Adrenal gland (tissue), 5 donors: ENCODE data around the gene FHAD1.

Source experiments
- POLR2A ChIP-seq, 2 donors: fragments of 450-650 bp; IDR thresholded peaks; one replicate each; pipeline ENCODE4 v1.6.1; 2017; ENCODE audit warnings: antibody characterized with exemption in 2 of 2, mild to moderate bottlenecking in 2 of 2, moderate library complexity in 1 of 2
- TF ChIP-seq, protein P1 (sequence below), 6 experiments: fragments of 450-650 bp in 4 of 6; fragments of 200-600 bp in 2 of 6; sonication (generic) in 1 of 6; IDR thresholded peaks; 1 replicate in 5 of 6; 2 replicates in 1 of 6; pipeline versions ENCODE4 v1.5.1 to v1.8.0; 2016 to 2021; ENCODE audit warnings: antibody characterized with exemption in 6 of 6, mild to moderate bottlenecking in 2 of 6, moderate library complexity in 1 of 6
- donor health status: DM: no; HTN: no; CAD: no.

DNA sequence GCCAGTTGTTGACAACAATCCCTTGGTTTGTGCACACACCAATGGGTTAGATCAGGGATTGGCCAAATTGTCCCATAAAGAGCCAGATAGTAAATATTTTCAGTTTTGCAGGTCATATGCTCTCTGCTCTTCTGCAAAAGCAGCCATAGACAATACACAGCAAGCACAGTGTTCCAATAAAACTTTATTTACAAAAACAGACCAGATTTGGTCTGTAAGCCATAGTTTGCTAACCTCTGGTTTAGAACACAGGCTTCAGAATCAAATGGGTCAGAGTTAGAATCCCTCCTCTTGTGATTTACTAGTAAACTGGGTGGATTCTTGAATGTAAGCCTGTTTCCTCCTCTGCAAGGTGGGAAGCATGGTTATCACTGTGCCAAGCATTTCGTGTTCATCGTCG, 97.4 kb downstream of the FHAD1 start:
- TF ChIP-seq, protein P1, sequence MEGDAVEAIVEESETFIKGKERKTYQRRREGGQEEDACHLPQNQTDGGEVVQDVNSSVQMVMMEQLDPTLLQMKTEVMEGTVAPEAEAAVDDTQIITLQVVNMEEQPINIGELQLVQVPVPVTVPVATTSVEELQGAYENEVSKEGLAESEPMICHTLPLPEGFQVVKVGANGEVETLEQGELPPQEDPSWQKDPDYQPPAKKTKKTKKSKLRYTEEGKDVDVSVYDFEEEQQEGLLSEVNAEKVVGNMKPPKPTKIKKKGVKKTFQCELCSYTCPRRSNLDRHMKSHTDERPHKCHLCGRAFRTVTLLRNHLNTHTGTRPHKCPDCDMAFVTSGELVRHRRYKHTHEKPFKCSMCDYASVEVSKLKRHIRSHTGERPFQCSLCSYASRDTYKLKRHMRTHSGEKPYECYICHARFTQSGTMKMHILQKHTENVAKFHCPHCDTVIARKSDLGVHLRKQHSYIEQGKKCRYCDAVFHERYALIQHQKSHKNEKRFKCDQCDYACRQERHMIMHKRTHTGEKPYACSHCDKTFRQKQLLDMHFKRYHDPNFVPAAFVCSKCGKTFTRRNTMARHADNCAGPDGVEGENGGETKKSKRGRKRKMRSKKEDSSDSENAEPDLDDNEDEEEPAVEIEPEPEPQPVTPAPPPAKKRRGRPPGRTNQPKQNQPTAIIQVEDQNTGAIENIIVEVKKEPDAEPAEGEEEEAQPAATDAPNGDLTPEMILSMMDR (IDR thresholded peaks at IDR 0.05): peak in 1 of 6 experiments; percentile 4
- no peak for TF ChIP-seq POLR2A (IDR thresholded peaks at IDR 0.05)
